H1 (cell line): Measurements from ENCODE around the gene JPH3. TPM values are rescaled to one million over a fixed set of nuclear protein-coding genes. Genes with fewer than 3 reads are reported as not detected.

Experiments used
- BACH1 ChIP-seq: IDR thresholded peaks from 2 replicates; pipeline ENCODE4 v1.6.1; 2012; ENCODE audit warnings: low read length, improper control_type of control experiment
- CBX5 ChIP-seq: fragments of 300-800, 300-1000 bp; sonication (generic); IDR thresholded peaks from 2 replicates; pipeline ENCODE4 v1.7.1; 2016; ENCODE audit warnings: antibody characterized with exemption, low read length, low read depth
- CHD7 ChIP-seq: fragments of 300-600 bp; sonication (generic); IDR thresholded peaks from 2 replicates; pipeline ENCODE4 v1.7.1; 2012; ENCODE audit warnings: low read length, moderate library complexity, mild to moderate bottlenecking, inconsistent platforms; ENCODE audit not compliant: insufficient replicate concordance
- NRF1 ChIP-seq: IDR thresholded peaks from 2 replicates; pipeline ENCODE4 v1.6.1; 2011; ENCODE audit warnings: mild to moderate bottlenecking, low read depth, low read length, improper control_type of control experiment
- PHF8 ChIP-seq: fragments of 200-600 bp; sonication (generic); conservative IDR thresholded peaks from 2 replicates; pipeline ENCODE4 v1.7.1; 2012; ENCODE audit warnings: low read depth, mild to moderate bottlenecking, inconsistent platforms, low read length, moderate library complexity
- SAP30 ChIP-seq: fragments of 300-600 bp; sonication (generic); IDR thresholded peaks from 2 replicates; pipeline ENCODE4 v1.7.1; 2012; ENCODE audit warnings: low read length, moderate library complexity, mild to moderate bottlenecking, inconsistent platforms; ENCODE audit not compliant: insufficient read depth, insufficient replicate concordance
- SIRT6 ChIP-seq: IDR thresholded peaks from one replicate; pipeline ENCODE4 v1.7.1; 2012; ENCODE audit warnings: low read length, inconsistent platforms
- TCF12 ChIP-seq: IDR thresholded peaks from 2 replicates; pipeline ENCODE4 v1.6.1; 2011; ENCODE audit warnings: low read depth, mild to moderate bottlenecking, low read length
- polyA plus RNA-seq, 7 experiments: library from polyadenylated mRNA; depleted of rRNA in 3 of 7; stranded (reverse) in 5 of 7; unstranded in 2 of 7; fragments of >200 nt in 5 of 7; fragments of 200-250 nt in 2 of 7; gene quantifications; 1 replicate in 5 of 7; 2 replicates in 1 of 7; 4 replicates in 1 of 7; pipeline versions ENCODE4 v1.2.1 to v1.2.3, GENCODE V29; 2011 to 2013; ENCODE audit warnings: missing spikeins in 2 of 7, mixed read lengths in 2 of 7
- total RNA-seq: library from RNA; stranded (reverse); fragmentation: NEBNext Ultra II Directional; extraction: Animal tissue kit (Norgen Biotek cat#: 25700); gene quantifications from 2 replicates; pipeline ENCODE4 v1.2.1, GENCODE V29; 2021
- TF ChIP-seq, protein P1 (sequence below), 3 experiments: IDR thresholded peaks; 1 replicate in 2 of 3; 2 replicates in 1 of 3; pipeline versions ENCODE4 v1.5.1 to v1.6.1; 2011; ENCODE audit warnings: low read length in 3 of 3, mild to moderate bottlenecking in 3 of 3, inconsistent platforms in 2 of 3, low read depth in 1 of 3, moderate library complexity in 1 of 3; ENCODE audit not compliant: insufficient read depth in 1 of 3; ENCODE audit errors: control extremely low read depth in 1 of 3

JPH3 gene
- total and polyA plus RNA-seq, 2 of the 8 experiments (the other 6 are each of a cell fraction or from before 2014, with no cell fraction given): 10.3 to 28.3 TPM

- no peak for TF ChIP-seq CHD7
- no peak for TF ChIP-seq PHF8
- no peak for TF ChIP-seq CBX5
- no peak for TF ChIP-seq BACH1
- TF ChIP-seq SIRT6: no peak
- no peak for TF ChIP-seq SAP30
- no peak for TF ChIP-seq NRF1
- TF ChIP-seq TCF12: no peak
- TF ChIP-seq, protein P1, sequence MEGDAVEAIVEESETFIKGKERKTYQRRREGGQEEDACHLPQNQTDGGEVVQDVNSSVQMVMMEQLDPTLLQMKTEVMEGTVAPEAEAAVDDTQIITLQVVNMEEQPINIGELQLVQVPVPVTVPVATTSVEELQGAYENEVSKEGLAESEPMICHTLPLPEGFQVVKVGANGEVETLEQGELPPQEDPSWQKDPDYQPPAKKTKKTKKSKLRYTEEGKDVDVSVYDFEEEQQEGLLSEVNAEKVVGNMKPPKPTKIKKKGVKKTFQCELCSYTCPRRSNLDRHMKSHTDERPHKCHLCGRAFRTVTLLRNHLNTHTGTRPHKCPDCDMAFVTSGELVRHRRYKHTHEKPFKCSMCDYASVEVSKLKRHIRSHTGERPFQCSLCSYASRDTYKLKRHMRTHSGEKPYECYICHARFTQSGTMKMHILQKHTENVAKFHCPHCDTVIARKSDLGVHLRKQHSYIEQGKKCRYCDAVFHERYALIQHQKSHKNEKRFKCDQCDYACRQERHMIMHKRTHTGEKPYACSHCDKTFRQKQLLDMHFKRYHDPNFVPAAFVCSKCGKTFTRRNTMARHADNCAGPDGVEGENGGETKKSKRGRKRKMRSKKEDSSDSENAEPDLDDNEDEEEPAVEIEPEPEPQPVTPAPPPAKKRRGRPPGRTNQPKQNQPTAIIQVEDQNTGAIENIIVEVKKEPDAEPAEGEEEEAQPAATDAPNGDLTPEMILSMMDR (IDR thresholded peaks at IDR 0.05; ENCODE audit: control extremely low read depth in 1 of 3, insufficient read depth in 1 of 3, low read depth in 1 of 3, low read length in 3 of 3): no peak
These were observed 4.9 kb upstream of the JPH3 start (continued) for GRCh38 chr16:87597324-87597830.
